ENCODE data around the gene YY1AP1.
"Not testable (repeated sequence)": the region's sequence is repeated elsewhere in the genome, so short reads cannot be mapped to it uniquely, and the experiment has no call there.

Gene YY1AP1

GRCh38 chr1:155681776-155682175 lies 6.8 kb downstream of the YY1AP1 start:
- in situ Hi-C loops (cut with HindIII; ENCODE audit: low pct_unique_long_range_greater_than_20kb, low sequenced_read_pairs): no loop called here
- TF ChIP-seq JUND (IDR thresholded peaks at IDR 0.05; ENCODE audit: low read depth): no peak
- no peak for DNase-seq (ENCODE audit: low read depth in 1 of 2, low spot score in 1 of 2)

- in situ Hi-C loops (cut with HindIII; ENCODE audit: low pct_unique_long_range_greater_than_20kb, low sequenced_read_pairs): no loop called here
- TF ChIP-seq JUND (IDR thresholded peaks at IDR 0.05; ENCODE audit: low read depth): no peak
- no peak for DNase-seq (ENCODE audit: low read depth in 1 of 2, low spot score in 1 of 2)
Observed at GRCh38 chr1:155680531-155680930, 8.0 kb downstream of the YY1AP1 start.

- in situ Hi-C loops (cut with HindIII; ENCODE audit: low pct_unique_long_range_greater_than_20kb, low sequenced_read_pairs); DNase-seq (ENCODE audit: low read depth in 1 of 2, low spot score in 1 of 2): not testable (repeated sequence)
Observed at GRCh38 chr1:155678992-155679391, 9.6 kb downstream of the YY1AP1 start.

GRCh38 chr1:155678027-155678426 lies 10.5 kb downstream of the YY1AP1 start:
- in situ Hi-C loops (cut with HindIII; ENCODE audit: low pct_unique_long_range_greater_than_20kb, low sequenced_read_pairs): no loop called here
- TF ChIP-seq JUND (IDR thresholded peaks at IDR 0.05; ENCODE audit: low read depth): no peak

GRCh38 chr1:155673003-155673402 lies 15.6 kb downstream of the YY1AP1 start:
- DNase-seq (ENCODE audit: low read depth in 1 of 2, low spot score in 1 of 2): no peak
- no peak for TF ChIP-seq JUND (IDR thresholded peaks at IDR 0.05; ENCODE audit: low read depth)
- in situ Hi-C loops (cut with HindIII; ENCODE audit: low pct_unique_long_range_greater_than_20kb, low sequenced_read_pairs): no loop called here

More at GRCh38 chr1:155678027-155678426, 10.5 kb downstream of the YY1AP1 start:
- DNase-seq (ENCODE audit: low read depth in 1 of 2, low spot score in 1 of 2): no peak

GRCh38 chr1:155671750-155672149 lies 16.8 kb downstream of the YY1AP1 start:
- in situ Hi-C loops (cut with HindIII; ENCODE audit: low pct_unique_long_range_greater_than_20kb, low sequenced_read_pairs): no loop called here
- TF ChIP-seq JUND (IDR thresholded peaks at IDR 0.05; ENCODE audit: low read depth): no peak

GRCh38 chr1:155669233-155670162 lies 19.1 kb downstream of the YY1AP1 start:
- no peak for TF ChIP-seq JUND (IDR thresholded peaks at IDR 0.05; ENCODE audit: low read depth)
- DNase-seq (ENCODE audit: low read depth in 1 of 2, low spot score in 1 of 2): no peak
- in situ Hi-C loops (cut with HindIII; ENCODE audit: low pct_unique_long_range_greater_than_20kb, low sequenced_read_pairs): no loop called here

More at GRCh38 chr1:155671750-155672149, 16.8 kb downstream of the YY1AP1 start:
- DNase-seq (ENCODE audit: low read depth in 1 of 2, low spot score in 1 of 2): no peak

- in situ Hi-C loops (cut with HindIII; ENCODE audit: low pct_unique_long_range_greater_than_20kb, low sequenced_read_pairs); DNase-seq (ENCODE audit: low read depth in 1 of 2, low spot score in 1 of 2): not testable (repeated sequence)
Observed at GRCh38 chr1:155661239-155661638, 27.3 kb downstream of the YY1AP1 start.

GRCh38 chr1:155657463-155657862 lies 31.1 kb downstream of the YY1AP1 start:
- in situ Hi-C loops (cut with HindIII; ENCODE audit: low pct_unique_long_range_greater_than_20kb, low sequenced_read_pairs): no loop called here
- TF ChIP-seq JUND (IDR thresholded peaks at IDR 0.05; ENCODE audit: low read depth): no peak
- no peak for DNase-seq (ENCODE audit: low read depth in 1 of 2, low spot score in 1 of 2)

- TF ChIP-seq JUND (IDR thresholded peaks at IDR 0.05; ENCODE audit: low read depth): no peak
- in situ Hi-C loops (cut with HindIII; ENCODE audit: low pct_unique_long_range_greater_than_20kb, low sequenced_read_pairs): no loop called here
- peak in 1 of 2 experiments; percentile 68 for DNase-seq (ENCODE audit: low read depth in 1 of 2, low spot score in 1 of 2)
Observed at GRCh38 chr1:155652951-155653350, 35.6 kb downstream of the YY1AP1 start.

- TF ChIP-seq JUND (IDR thresholded peaks at IDR 0.05; ENCODE audit: low read depth): no peak
- DNase-seq (ENCODE audit: low read depth in 1 of 2, low spot score in 1 of 2): peak in 1 of 2 experiments; percentile 66
- in situ Hi-C loops (cut with HindIII; ENCODE audit: low pct_unique_long_range_greater_than_20kb, low sequenced_read_pairs): no loop called here
Observed at GRCh38 chr1:155651861-155652661, 36.5 kb downstream of the YY1AP1 start.

- peak in 1 of 2 experiments; percentile 95 for DNase-seq (ENCODE audit: low read depth in 1 of 2, low spot score in 1 of 2)
- TF ChIP-seq JUND (IDR thresholded peaks at IDR 0.05; ENCODE audit: low read depth): no peak
- in situ Hi-C loops (cut with HindIII; ENCODE audit: low pct_unique_long_range_greater_than_20kb, low sequenced_read_pairs): no loop called here
Observed at GRCh38 chr1:155650231-155650757, 38.3 kb downstream of the YY1AP1 start.

- TF ChIP-seq JUND (IDR thresholded peaks at IDR 0.05; ENCODE audit: low read depth): no peak
- no peak for DNase-seq (ENCODE audit: low read depth in 1 of 2, low spot score in 1 of 2)
- in situ Hi-C loops (cut with HindIII; ENCODE audit: low pct_unique_long_range_greater_than_20kb, low sequenced_read_pairs): no loop called here
Observed at GRCh38 chr1:155649676-155650075, 38.9 kb downstream of the YY1AP1 start.

Measured in T47D (cell line).